HG03558 (cell line): ENCODE data around the gene IL2RA.
"Not testable (repeated sequence)": the region's sequence is repeated elsewhere in the genome, so short reads cannot be mapped to it uniquely, and the experiment has no call there.

Source experiments
- ATAC-seq: cut with Tn5 transposase; IDR thresholded peaks from one replicate; pipeline ENCODE4 v1.9.1; 2021; ENCODE audit warnings: moderate number of reproducible peaks; ENCODE audit not compliant: unreplicated experiment; ENCODE audit errors: extremely low read depth

IL2RA gene

GRCh38 chr10:6062101-6062771 lies at the start of gene IL2RA:
IL2RA (minus strand) TSS chr10:6062367; CDS start chr10:6062151, 216 bp downstream.
- ATAC-seq = no peak

- no peak for ATAC-seq
Observed at GRCh38 chr10:6110136-6110535, 48.0 kb upstream of the IL2RA start.

DNA sequence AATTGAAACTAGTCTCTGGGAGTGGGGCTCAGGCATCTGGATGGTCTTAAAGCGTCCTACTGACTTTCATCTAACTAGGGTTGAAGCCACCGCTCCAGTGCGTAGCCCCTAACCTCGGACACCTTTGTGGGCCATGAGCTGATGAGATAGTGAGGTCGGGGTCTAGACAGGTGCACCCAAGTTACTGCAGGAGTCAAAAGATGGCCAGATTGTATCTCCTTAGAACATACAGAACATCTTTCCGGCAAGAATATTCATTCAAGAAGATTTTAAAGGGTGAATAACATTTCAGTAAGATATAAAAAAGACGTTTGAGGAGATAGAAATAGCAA lies 47.2 kb upstream of the IL2RA start:
- ATAC-seq = no peak

- no peak for ATAC-seq
Observed at GRCh38 chr10:6108631-6109443, 46.7 kb upstream of the IL2RA start.

- ATAC-seq = no peak
Observed at GRCh38 chr10:6108072-6108471, 45.9 kb upstream of the IL2RA start.

DNA sequence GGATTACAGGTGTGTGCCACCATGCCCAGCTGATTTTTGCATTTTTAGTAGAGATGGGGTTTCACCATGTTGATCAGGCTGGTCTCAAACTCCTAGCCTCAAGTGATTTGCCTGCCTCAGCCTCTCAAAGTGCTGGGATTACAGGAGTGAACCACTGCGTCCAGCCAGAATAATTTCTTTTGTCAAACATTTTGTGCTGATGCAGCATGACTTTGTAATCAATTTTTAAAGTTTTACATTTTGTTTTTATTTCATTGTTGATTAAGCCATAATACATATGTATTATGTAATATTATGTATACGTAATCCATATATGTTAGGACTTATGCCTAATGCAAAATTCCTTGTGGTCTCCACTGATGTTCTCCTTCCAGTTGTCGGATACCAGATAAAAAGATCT lies 45.4 kb upstream of the IL2RA start:
- not testable (repeated sequence) for ATAC-seq

GRCh38 chr10:6103591-6103990 lies 41.4 kb upstream of the IL2RA start:
- no peak for ATAC-seq

DNA sequence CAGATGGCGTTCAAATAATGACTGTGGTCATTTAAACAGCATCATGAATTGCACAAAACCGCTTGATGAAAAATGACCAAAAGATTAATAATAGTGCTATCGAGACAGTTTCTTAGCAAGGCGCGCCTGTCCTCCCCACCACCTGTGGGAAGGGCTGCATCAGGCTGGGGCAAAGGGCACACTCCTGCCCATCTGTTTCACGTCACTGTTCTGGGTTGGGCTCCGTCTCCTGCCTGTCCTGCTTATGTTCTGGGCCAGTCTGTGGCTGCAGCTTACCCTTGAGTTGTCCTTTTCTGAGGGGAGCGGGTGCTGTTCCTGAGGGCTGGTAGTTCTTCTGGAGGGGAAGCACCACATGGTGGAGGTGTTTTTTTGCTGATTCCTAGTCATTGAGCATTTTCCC lies 40.0 kb upstream of the IL2RA start:
- no peak for ATAC-seq

DNA sequence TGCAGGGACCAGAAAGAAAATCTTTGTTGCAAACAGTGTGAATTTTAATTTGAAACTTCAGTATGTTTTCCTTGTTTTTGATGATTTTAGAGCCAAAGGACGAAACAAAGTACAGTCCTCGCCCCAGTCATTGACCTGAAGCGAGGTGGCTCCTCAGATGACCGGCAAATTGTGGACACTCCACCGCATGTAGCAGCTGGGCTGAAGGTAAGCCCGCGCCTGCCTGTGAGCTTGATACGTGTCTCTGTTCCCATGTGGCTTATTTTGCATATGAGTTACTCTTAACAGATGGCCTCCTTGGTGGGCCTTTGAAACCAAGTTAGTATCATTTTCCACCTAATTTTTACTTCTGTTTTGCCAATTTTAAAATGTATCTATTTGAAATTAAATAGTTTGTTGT lies 39.0 kb upstream of the IL2RA start:
- ATAC-seq = no peak

GRCh38 chr10:6100370-6100769 lies 38.2 kb upstream of the IL2RA start:
- ATAC-seq = no peak

DNA sequence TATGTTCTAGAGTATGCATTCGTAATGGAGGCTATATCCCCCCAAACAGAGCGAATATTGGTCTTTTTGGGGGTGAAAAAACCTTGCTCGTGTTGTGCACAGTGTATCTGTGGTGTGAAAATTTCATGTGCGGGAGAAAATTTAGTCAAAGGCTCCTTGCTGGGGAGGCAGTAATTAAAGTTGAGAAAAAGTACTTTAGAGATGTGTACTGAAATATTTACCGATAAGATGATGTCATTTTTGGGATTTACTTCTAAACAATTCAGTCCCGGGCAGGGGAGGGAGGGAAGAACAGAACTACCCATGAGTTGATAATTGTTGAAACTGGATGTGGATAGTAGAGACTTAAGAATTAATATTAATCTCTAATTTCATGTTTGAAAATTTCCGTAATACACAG lies 36.0 kb upstream of the IL2RA start:
- no peak for ATAC-seq

DNA sequence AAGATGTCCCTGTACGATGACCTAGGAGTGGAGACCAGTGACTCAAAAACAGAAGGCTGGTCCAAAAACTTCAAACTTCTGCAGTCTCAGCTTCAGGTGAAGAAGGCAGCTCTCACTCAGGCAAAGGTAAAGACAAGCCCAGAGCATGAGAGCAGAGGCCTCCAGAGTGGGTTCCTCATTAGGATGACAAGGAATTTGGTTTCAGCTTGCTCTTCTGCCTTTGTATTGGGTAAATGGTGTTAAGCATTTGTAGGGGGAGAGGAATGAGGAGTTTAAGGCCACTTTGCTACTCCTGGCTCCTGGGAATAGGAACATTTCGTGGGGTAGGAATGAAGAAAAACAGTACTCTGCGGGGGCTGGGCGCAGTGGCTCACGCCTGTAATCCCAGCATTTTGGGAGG lies 34.9 kb upstream of the IL2RA start:
- ATAC-seq = no peak

DNA sequence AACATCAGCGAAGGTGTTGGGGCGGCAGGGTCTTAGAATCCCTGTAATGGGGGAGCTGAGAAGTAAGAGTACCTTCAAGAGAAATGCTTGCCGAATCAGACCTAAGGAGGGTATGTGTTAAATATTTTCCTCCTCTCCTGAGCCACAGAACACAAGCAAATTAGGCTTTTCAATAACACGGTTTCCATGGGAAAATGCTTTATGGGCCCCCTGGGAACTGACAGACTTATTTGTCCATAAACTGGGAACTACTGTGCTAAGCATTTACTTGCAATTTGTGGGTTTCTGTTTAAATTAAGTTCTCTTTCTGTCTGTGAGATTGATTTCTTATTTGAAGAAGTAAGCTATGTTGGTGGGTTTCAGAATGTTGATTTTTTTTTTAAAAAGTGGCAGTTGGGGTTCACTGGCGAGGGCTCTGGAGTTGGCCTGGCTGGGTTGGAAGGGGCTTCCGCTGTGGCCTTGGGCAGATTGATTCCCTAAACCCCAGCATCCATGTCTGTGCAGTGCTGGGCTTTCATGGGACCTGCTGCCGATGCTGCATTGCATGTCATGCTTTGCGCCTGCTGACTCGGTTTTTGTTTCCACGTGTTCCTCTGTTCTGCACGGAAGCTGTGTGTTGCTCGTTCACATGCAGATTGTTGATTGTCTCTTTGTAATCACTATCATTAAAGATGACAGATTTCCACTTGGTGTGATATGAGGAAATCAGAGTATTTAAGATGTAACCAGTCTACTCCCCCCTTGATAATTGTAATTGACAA lies 33.8 kb upstream of the IL2RA start:
- no peak for ATAC-seq

DNA sequence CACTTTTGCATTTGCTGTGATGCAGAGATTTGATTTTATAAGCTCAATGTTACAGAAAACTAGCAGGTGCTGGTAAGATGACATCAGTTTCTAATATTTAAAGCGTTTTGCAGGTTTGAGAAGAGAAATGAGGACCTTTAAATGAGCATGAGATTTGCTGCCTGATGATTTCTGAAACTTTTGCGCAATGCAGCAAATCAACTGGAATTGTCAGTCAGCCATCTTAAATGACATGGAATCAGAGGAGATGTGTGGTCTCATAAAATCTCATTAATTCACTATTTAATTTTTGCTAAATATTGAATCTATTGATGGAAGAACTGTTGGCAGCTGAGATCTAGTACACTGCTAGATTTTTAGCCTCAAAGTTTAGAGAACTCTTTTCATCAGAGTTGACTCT lies 30.6 kb upstream of the IL2RA start:
- ATAC-seq = no peak

DNA sequence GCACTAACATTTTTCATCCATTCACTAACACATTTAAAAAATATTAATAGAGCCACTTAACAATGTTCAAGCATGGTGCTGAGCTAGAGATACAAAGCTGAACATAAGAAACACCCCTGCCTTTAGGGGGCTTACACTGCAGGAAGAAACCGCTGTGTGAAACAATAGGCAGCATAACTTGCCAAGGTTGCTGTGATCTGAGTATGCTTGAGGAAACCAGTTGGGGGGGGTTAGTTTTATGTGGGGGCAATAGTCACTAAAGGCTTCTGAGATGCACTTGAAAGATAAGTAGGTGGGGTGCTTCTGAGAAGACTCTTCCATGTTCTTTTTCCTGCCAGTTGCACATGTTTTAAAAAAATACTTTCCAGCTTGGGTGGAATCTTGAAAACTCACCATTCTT lies 29.5 kb upstream of the IL2RA start:
- ATAC-seq = no peak

- ATAC-seq = no peak
Observed at GRCh38 chr10:6089334-6090219, 27.4 kb upstream of the IL2RA start.

DNA sequence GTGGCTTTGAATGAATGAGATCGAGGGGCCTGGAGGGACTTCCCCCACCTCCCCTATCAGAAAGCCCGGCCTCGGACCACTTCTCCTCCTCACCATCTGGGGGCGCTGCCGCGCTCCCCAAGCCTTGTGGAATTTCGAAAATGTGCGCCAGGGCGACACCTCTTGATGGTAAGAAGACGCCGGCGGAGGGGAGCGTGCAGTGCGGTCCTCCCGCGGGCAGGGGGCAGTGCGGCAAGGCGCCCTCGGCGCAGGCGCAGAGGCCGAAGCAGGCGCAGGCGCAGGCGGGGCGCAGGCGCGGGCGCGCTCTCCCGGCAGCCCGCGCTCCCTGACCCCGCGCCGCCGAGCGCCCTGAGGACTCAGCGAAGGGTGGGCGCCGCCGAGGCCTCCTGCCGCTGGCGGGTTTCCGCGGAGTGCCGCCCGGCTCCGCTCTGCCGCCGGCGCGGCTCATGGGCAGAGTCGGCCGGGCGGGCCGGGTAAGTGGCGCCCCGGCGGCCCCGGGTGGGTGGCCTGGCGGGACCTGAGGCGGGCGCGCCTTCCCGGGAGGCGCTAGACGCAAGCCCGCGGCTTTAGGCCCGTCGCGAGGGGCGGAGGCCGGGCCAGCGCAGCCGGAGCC lies 26.7 kb upstream of the IL2RA start, which contains the start of gene RBM17:
TSS of gene RBM17 (plus strand) at position 314 of the 613 bp plus-strand sequence. CDS start 8,032 bp downstream, outside the sequence.
- peak; percentile 72 for ATAC-seq

DNA sequence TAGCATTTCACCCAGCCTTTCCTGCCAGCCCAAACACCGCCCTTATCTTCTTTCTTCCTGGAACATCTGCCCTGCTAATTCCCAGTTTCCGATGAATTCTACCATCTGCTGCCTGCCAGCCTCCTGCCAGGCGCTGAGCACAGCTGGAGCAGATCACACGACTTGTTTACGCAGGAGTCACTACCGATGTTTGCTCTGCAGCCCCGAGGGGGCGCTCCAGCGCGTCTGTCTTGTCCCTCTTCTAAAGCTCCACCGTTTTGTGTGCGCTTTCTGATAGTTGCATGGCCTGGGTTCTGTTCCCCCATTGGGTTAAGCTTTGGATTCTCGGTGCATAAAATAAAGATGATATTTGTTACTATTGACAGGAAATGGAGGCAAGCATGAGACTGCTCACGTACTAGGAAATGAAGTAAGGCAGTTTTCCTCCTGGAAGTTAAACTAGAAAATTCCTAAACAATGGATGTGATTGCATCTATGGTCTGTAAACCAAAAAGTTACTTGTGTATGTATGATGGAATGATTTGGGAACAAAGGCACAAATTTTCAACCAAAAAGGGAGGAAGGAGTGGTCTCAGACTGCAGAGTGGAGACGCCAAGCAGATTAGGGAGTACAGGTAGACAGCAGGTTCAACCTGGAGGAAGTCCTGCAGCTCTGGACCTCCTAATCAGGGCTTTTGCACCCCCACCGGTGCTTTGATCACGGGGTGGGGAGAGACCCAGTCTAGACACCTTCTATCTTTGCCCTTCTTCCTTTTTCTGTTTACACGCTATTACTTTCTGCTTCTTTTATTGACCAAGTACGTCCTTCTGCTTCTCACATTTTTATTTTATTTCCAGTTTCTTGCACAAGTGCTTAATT lies 24.4 kb upstream of the IL2RA start:
- ATAC-seq = no peak
